ENCODE measurements around the gene GPS1.

GPS1 gene

DNA sequence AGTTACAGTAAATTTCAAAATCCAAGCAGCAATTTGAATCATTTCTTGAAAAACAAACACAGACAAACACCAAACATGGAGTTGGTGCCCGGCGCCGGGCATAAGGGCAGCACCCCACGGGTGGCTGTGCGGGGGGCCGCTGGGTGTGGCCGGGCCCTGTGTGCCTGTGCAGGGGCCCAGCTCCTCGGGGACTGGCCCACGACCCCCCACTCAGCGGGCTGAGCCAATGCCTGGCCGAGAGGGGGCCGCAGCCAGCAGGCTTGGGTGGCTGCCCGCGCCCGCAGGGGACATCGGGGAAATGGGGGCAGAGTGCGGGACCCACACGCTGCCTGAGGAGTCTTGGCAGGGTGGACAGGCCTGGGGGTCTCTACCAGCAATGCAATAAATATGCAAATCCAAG is 26.7 kb downstream of the GPS1 start:
- TF ChIP-seq, protein P1, sequence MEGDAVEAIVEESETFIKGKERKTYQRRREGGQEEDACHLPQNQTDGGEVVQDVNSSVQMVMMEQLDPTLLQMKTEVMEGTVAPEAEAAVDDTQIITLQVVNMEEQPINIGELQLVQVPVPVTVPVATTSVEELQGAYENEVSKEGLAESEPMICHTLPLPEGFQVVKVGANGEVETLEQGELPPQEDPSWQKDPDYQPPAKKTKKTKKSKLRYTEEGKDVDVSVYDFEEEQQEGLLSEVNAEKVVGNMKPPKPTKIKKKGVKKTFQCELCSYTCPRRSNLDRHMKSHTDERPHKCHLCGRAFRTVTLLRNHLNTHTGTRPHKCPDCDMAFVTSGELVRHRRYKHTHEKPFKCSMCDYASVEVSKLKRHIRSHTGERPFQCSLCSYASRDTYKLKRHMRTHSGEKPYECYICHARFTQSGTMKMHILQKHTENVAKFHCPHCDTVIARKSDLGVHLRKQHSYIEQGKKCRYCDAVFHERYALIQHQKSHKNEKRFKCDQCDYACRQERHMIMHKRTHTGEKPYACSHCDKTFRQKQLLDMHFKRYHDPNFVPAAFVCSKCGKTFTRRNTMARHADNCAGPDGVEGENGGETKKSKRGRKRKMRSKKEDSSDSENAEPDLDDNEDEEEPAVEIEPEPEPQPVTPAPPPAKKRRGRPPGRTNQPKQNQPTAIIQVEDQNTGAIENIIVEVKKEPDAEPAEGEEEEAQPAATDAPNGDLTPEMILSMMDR (IDR thresholded peaks at IDR 0.05; ENCODE audit: insufficient read depth, low read length, poor library complexity, severe bottlenecking), result no peak
- TF ChIP-seq EZH2phosphoT487 (conservative IDR thresholded peaks at IDR 0.05; ENCODE audit: low read length), result no peak
- Histone ChIP-seq H3K4me2 (ENCODE audit: low read depth, low read length, poor library complexity, severe bottlenecking) (no peak overlapping the region), H3K9me2 (replicated peaks; ENCODE audit: insufficient read depth, low read length) (no peaks in the 10 kb centered on the region), H3K4me3 (ENCODE audit: insufficient read depth, low read length, poor library complexity, severe bottlenecking) (no peak overlapping the region), H3K79me2 (ENCODE audit: insufficient read depth, low read length) (no peaks in the 10 kb centered on the region), H3K9ac (ENCODE audit: low read length) (no peak overlapping the region), H2AFZ (ENCODE audit: low read depth, low read length, severe bottlenecking) (no peak overlapping the region), H3K27ac (ENCODE audit: low read depth, low read length) (no peak overlapping the region), H3K36me3 (ENCODE audit: low read length) (no peaks in the 10 kb centered on the region), H3K27me3 (ENCODE audit: low read length) (no peaks in the 10 kb centered on the region), H4K20me1 (ENCODE audit: low read depth, low read length) (no peaks in the 10 kb centered on the region), H3K9me3 (ENCODE audit: insufficient read depth, low read length) (no peaks in the 10 kb centered on the region), H3F3A (ENCODE audit: insufficient read depth) (peaks cover 9% of the 10 kb centered on the region; the same call in 1 of the 2 replicates)

DNA sequence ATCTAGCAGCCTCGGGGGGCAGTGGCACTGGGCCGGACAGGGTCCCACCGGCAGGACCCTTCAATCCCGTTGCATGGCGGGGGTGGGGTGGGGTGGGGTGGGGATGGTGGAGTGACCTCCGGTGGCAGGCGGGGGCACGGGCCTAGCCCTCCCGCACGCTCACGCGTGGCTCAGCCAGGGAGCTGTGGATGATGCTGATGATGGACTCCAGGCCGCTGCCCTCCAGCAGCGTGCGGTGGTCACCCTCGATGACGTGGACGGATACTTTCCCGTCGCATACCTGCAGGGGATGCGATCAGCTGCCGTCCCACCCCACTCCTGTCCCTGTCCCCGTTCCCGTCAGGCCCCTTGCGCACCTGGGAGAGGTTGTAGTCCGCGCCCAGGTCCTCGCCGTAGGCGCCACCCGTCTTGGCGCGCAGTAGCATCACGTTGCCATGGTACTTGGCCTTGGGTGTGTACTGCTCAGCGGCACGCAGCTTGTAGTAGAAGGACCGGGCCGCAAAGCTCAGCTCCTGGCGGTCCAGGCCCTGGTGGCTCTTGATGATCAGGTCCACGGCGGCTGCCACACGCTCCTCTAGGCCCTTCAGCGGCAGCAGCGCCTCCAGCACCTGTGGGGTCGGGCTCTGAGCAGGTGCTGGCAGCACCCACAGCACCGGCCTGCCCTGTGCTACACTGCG is 27.4 kb downstream of the GPS1 start:
- no peaks in the 10 kb centered on the region for H3K27me3 ChIP-seq (ENCODE audit: low read length)
- no peak overlapping the region for H3K4me2 ChIP-seq (ENCODE audit: low read depth, low read length, poor library complexity, severe bottlenecking)
- no peaks in the 10 kb centered on the region for H3K79me2 ChIP-seq (ENCODE audit: insufficient read depth, low read length)
- TF ChIP-seq, protein P1 (IDR thresholded peaks at IDR 0.05; ENCODE audit: insufficient read depth, low read length, poor library complexity, severe bottlenecking), result no peak
- no peak for TF ChIP-seq EZH2phosphoT487 (conservative IDR thresholded peaks at IDR 0.05; ENCODE audit: low read length)
- H3K4me3 ChIP-seq (ENCODE audit: insufficient read depth, low read length, poor library complexity, severe bottlenecking), result no peak overlapping the region
- no peak overlapping the region for H2AFZ ChIP-seq (ENCODE audit: low read depth, low read length, severe bottlenecking)
- H3K27ac ChIP-seq (ENCODE audit: low read depth, low read length), result no peak overlapping the region
- no peaks in the 10 kb centered on the region for H3K9me2 ChIP-seq (replicated peaks; ENCODE audit: insufficient read depth, low read length)
- no peaks in the 10 kb centered on the region for H3K9me3 ChIP-seq (ENCODE audit: insufficient read depth, low read length)
- H3F3A ChIP-seq (ENCODE audit: insufficient read depth), result peaks cover 9% of the 10 kb centered on the region; the same call in 1 of the 2 replicates
- H3K9ac ChIP-seq (ENCODE audit: low read length), result no peak overlapping the region
- H4K20me1 ChIP-seq (ENCODE audit: low read depth, low read length), result no peaks in the 10 kb centered on the region
- H3K36me3 ChIP-seq (ENCODE audit: low read length), result no peaks in the 10 kb centered on the region

DNA sequence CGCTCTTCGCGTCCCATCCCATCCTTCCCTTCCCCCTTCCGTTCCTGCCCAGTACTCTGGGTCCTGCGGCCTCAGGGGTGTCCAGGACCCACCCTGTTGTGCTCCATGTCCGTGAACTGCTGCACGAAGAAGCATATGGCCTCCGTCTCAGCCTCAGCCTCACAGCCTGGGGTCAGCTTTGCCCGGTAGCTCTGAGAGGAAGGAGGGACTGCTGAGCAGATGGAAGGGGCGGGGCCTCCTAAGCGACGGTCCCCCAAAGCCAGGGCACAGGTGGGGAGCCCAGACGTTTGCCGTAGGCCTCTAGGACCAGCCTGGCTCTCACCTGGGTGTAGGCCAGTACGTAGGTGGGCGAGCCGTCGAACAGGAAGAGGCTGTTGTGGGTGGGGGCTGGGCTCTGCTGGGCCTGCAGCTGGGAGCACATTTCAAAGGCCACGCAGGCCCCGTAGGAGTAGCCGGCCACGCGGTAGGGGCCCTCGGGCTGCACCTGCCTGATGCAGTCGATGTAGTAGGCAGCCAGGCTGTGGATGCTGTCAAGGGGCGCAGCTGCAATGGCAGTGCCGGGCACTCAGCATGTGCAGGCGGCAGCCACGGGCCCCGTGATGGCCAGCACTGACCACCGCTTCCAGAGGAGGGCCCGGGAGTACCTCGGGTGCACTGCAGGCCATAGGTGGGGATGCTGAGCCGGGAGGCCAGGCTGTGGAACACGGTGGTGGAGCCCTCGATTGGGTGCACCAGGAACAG is 28.5 kb downstream of the GPS1 start:
- peaks cover 9% of the 10 kb centered on the region; the same call in 1 of the 2 replicates for H3F3A ChIP-seq (ENCODE audit: insufficient read depth)
- no peak overlapping the region for H3K27ac ChIP-seq (ENCODE audit: low read depth, low read length)
- no peaks in the 10 kb centered on the region for H3K79me2 ChIP-seq (ENCODE audit: insufficient read depth, low read length)
- H3K36me3 ChIP-seq (ENCODE audit: low read length), result no peaks in the 10 kb centered on the region
- H3K4me3 ChIP-seq (ENCODE audit: insufficient read depth, low read length, poor library complexity, severe bottlenecking), result no peak overlapping the region
- no peaks in the 10 kb centered on the region for H3K27me3 ChIP-seq (ENCODE audit: low read length)
- TF ChIP-seq, protein P1 (IDR thresholded peaks at IDR 0.05; ENCODE audit: insufficient read depth, low read length, poor library complexity, severe bottlenecking), result no peak
- TF ChIP-seq EZH2phosphoT487 (conservative IDR thresholded peaks at IDR 0.05; ENCODE audit: low read length), result no peak
- no peak overlapping the region for H3K4me2 ChIP-seq (ENCODE audit: low read depth, low read length, poor library complexity, severe bottlenecking)
- no peaks in the 10 kb centered on the region for H3K9me2 ChIP-seq (replicated peaks; ENCODE audit: insufficient read depth, low read length)
- H3K9ac ChIP-seq (ENCODE audit: low read length), result no peak overlapping the region
- H2AFZ ChIP-seq (ENCODE audit: low read depth, low read length, severe bottlenecking), result no peak overlapping the region
- no peaks in the 10 kb centered on the region for H4K20me1 ChIP-seq (ENCODE audit: low read depth, low read length)
- no peaks in the 10 kb centered on the region for H3K9me3 ChIP-seq (ENCODE audit: insufficient read depth, low read length)
